Endothelial cell (in vitro differentiated cells): ENCODE data around the gene DES. TPM values are rescaled to one million over a fixed set of nuclear protein-coding genes. Genes with fewer than 3 reads are reported as not detected.

Experiments used
- DNase-seq: peaks from one replicate; pipeline ENCODE4 v3.0.0; 2021; ENCODE audit warnings: low spot score
- H3K27ac Mint-ChIP-seq: one replicate; pipeline ENCODE4 v1.8.0; 2021; ENCODE audit warnings: mixed read lengths, inconsistent platforms; ENCODE audit not compliant: unreplicated experiment
- H3K27me3 Mint-ChIP-seq: one replicate; pipeline ENCODE4 v1.8.0; 2021; ENCODE audit warnings: mild to moderate bottlenecking, moderate library complexity, mixed read lengths, inconsistent platforms; ENCODE audit not compliant: unreplicated experiment
- H3K36me3 Mint-ChIP-seq: one replicate; pipeline ENCODE4 v1.8.0; 2021; ENCODE audit warnings: mild to moderate bottlenecking, low read depth, mixed read lengths, inconsistent platforms; ENCODE audit not compliant: unreplicated experiment
- H3K4me1 Mint-ChIP-seq: one replicate; pipeline ENCODE4 v1.8.0; 2021; ENCODE audit warnings: mild to moderate bottlenecking, mixed read lengths, inconsistent platforms; ENCODE audit not compliant: unreplicated experiment
- H3K4me3 Mint-ChIP-seq: one replicate; pipeline ENCODE4 v1.8.0; 2021; ENCODE audit warnings: mild to moderate bottlenecking, mixed read lengths, inconsistent platforms; ENCODE audit not compliant: unreplicated experiment
- H3K9me3 Mint-ChIP-seq: one replicate; pipeline ENCODE4 v1.8.0; 2021; ENCODE audit warnings: mixed read lengths, inconsistent platforms; ENCODE audit not compliant: unreplicated experiment
- total RNA-seq: library from RNA; stranded (reverse); fragmentation: NEBNext Ultra II Directional; extraction: Animal tissue kit (Norgen Biotek cat#: 25700); gene quantifications from one replicate; pipeline ENCODE4 v1.2.1, GENCODE V29; 2021; ENCODE audit not compliant: unreplicated experiment
- TF ChIP-seq, protein P1 (sequence below): fragments of 200-600 bp; sonication (generic); IDR thresholded peaks from one replicate; pipeline ENCODE4 v1.5.0; 2021; ENCODE audit warnings: antibody characterized with exemption; ENCODE audit not compliant: unreplicated experiment

DES gene
- total RNA-seq, 1 donor from 2014 or later, result 0.10 TPM

- H3K27me3 Mint-ChIP-seq, result peaks cover 12% of the 10 kb centered on the region
- H3K27ac Mint-ChIP-seq, result no peak overlapping the region
- no peaks in the 10 kb centered on the region for H3K9me3 Mint-ChIP-seq
- H3K4me1 Mint-ChIP-seq, result peaks cover 2% of the 10 kb centered on the region
- H3K36me3 Mint-ChIP-seq, result no peaks in the 10 kb centered on the region
- TF ChIP-seq, protein P1, sequence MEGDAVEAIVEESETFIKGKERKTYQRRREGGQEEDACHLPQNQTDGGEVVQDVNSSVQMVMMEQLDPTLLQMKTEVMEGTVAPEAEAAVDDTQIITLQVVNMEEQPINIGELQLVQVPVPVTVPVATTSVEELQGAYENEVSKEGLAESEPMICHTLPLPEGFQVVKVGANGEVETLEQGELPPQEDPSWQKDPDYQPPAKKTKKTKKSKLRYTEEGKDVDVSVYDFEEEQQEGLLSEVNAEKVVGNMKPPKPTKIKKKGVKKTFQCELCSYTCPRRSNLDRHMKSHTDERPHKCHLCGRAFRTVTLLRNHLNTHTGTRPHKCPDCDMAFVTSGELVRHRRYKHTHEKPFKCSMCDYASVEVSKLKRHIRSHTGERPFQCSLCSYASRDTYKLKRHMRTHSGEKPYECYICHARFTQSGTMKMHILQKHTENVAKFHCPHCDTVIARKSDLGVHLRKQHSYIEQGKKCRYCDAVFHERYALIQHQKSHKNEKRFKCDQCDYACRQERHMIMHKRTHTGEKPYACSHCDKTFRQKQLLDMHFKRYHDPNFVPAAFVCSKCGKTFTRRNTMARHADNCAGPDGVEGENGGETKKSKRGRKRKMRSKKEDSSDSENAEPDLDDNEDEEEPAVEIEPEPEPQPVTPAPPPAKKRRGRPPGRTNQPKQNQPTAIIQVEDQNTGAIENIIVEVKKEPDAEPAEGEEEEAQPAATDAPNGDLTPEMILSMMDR, result no peak
- no peak for DNase-seq
- no peak overlapping the region for H3K4me3 Mint-ChIP-seq
These were observed 57.1 kb downstream of the DES start for GRCh38 chr2:219475278-219475677.

DNA sequence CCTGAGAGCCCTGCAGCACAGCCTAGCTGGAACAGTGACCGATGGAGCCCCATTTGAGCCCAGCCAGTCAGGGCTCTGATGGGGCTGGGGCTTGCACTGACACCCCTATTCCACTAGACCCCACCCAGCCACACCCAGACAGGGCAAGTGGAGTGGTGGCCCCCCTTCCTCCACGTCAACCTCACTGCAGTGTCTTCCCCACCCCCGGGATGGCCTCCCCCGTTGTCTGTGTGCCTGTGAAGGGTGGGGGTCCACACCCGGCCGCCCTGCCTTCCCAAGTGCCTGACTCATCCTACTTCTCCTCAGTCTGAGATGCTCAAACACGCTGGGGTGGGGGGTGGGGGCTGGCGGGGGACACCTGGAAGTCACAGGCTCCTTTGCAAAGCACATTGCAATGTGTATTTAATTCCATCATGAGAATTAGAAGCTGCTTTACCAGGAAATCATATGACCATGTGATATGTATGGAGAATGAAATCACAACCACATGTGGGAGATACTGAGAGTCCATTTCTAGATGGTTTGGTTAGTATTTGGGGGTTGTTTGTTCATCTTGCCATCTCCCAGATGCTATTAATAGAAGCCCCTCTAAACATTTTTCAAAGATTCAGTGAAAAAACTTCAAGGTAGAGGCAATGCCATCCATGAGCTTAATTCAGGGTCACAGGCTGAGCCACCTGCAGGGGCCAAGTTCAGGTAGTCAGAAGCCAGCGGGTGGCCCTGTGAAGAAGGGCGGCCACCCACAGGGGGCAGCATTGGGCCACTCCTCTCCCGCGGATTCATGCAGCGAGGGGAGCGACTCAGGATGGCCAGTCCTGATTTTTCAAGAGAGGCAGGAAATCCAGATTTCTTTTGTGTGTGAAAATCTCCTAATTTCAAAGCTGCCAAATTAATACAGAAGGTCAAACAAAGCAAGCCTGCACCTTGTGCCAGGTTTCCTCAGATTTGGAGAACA is 57.8 kb downstream of the DES start:
- H3K4me3 Mint-ChIP-seq, result peak overlapping the region; percentile 26
- H3K36me3 Mint-ChIP-seq, result no peaks in the 10 kb centered on the region
- H3K4me1 Mint-ChIP-seq, result peaks cover 2% of the 10 kb centered on the region
- no peak overlapping the region for H3K27ac Mint-ChIP-seq
- no peaks in the 10 kb centered on the region for H3K9me3 Mint-ChIP-seq
- TF ChIP-seq, protein P1, result peak; percentile 78
- H3K27me3 Mint-ChIP-seq, result peaks cover 11% of the 10 kb centered on the region
- peak; percentile 87 for DNase-seq

Other genes starting within 250 kb of the DES start
- gene SLC23A3, start 248.3 kb upstream of the DES start, total RNA-seq, result 1.7 TPM
- gene CNPPD1, start 241.5 kb upstream of the DES start, total RNA-seq, result 47.1 TPM
- gene RETREG2, start 240.1 kb upstream of the DES start, total RNA-seq, result 90.6 TPM
- gene ZFAND2B, start 211.6 kb upstream of the DES start, total RNA-seq, result 39.7 TPM
- gene ABCB6, start 199.4 kb upstream of the DES start, total RNA-seq, result 11.4 TPM
- 48.5 TPM for gene ATG9A, start 188.7 kb upstream of the DES start, total RNA-seq
- 43.8 TPM for gene ANKZF1, start 188.6 kb upstream of the DES start, total RNA-seq
- gene GLB1L, start 172.9 kb upstream of the DES start, total RNA-seq, result 7.3 TPM
- gene STK16, start 172.9 kb upstream of the DES start, total RNA-seq, result 29.5 TPM
- gene TUBA4B, start 165.1 kb upstream of the DES start, total RNA-seq, result not detected
- 18.7 TPM for gene TUBA4A, start 164.5 kb upstream of the DES start, total RNA-seq
- gene DNAJB2, start 139.0 kb upstream of the DES start, total RNA-seq, result 64.3 TPM
- gene PTPRN, start 109.0 kb upstream of the DES start, total RNA-seq, result 1.1 TPM
- not detected for gene RESP18, start 85.6 kb upstream of the DES start, total RNA-seq
- gene DNPEP, start 30.5 kb upstream of the DES start, total RNA-seq, result 49.6 TPM
- 6.1 TPM for gene SPEG, start 16.5 kb downstream of the DES start, total RNA-seq
- gene GMPPA, start 80.5 kb downstream of the DES start, total RNA-seq, result 30.2 TPM
- gene ASIC4, start 96.1 kb downstream of the DES start, total RNA-seq, result 1.6 TPM
- gene CHPF, start 125.4 kb downstream of the DES start, total RNA-seq, result 4.1 TPM
- not detected for gene TMEM198, start 125.7 kb downstream of the DES start, total RNA-seq
- 53.4 TPM for gene OBSL1, start 153.2 kb downstream of the DES start, total RNA-seq
- gene INHA, start 153.9 kb downstream of the DES start, total RNA-seq, result not detected
- gene STK11IP, start 179.5 kb downstream of the DES start, total RNA-seq, result 23.8 TPM
- 2.1 TPM for gene SLC4A3, start 209.3 kb downstream of the DES start, total RNA-seq